Vagina (tissue), 2 donors: Measurements from ENCODE around the gene MCOLN3. TPM values are rescaled to one million over a fixed set of nuclear protein-coding genes. Genes with fewer than 3 reads are reported as not detected.

Experiments
- DNase-seq, 2 donors: peaks; one replicate each; pipeline ENCODE4 v3.0.0-alpha.2; 2017; ENCODE audit errors: extremely low spot score in 2 of 2
- H3K27ac ChIP-seq: fragments of 200-600 bp; sonication (generic); one replicate; pipeline ENCODE4 v1.5.1; 2019
- H3K27me3 ChIP-seq: fragments of 200-600 bp; sonication (generic); one replicate; pipeline ENCODE4 v1.5.1; 2019
- H3K36me3 ChIP-seq, 2 donors: fragments of 200-600 bp; sonication (generic); one replicate each; pipeline ENCODE4 v1.5.1; 2017 to 2019
- H3K4me1 ChIP-seq: fragments of 200-600 bp; sonication (generic); one replicate; pipeline ENCODE4 v1.5.1; 2019
- H3K4me3 ChIP-seq, 2 donors: fragments of 200-600 bp; sonication (generic); 1 replicate in 1 of 2; 2 replicates in 1 of 2; pipeline ENCODE4 v1.5.1; 2016 to 2019
- H3K9me3 ChIP-seq: fragments of 200-600 bp; sonication (generic); one replicate; pipeline ENCODE4 v1.5.1; 2019
- POLR2A ChIP-seq, 2 donors: fragments of 450-650 bp; IDR thresholded peaks; one replicate each; pipeline ENCODE4 v1.6.1; 2017; ENCODE audit warnings: antibody characterized with exemption in 2 of 2, mild to moderate bottlenecking in 2 of 2, moderate library complexity in 2 of 2
- POLR2AphosphoS5 ChIP-seq, 2 donors: sonication (generic); formaldehyde crosslinking; IDR thresholded peaks; one replicate each; pipeline ENCODE4 v1.9.0; 2017; ENCODE audit warnings: antibody characterized with exemption in 2 of 2, mild to moderate bottlenecking in 2 of 2, low read depth in 1 of 2; ENCODE audit not compliant: insufficient read depth in 1 of 2
- intact Hi-C: fragments of 100-400 bp; cut with DNase I; formaldehyde crosslinking; loops from one replicate; pipeline ENCODE4 v1.15.1; 2023
- total RNA-seq: library from RNA; depleted of rRNA; stranded (reverse); fragments of >200 nt; gene quantifications from one replicate; pipeline ENCODE4 v1.2.3, GENCODE V29; 2016
- TF ChIP-seq, protein P1 (sequence below), 3 experiments: fragments of 450-650 bp in 2 of 3; fragments of 200-600 bp in 1 of 3; sonication (generic) in 1 of 3; IDR thresholded peaks; one replicate each; pipeline ENCODE4 v1.5.1; 2017 to 2019; ENCODE audit warnings: antibody characterized with exemption in 3 of 3, mild to moderate bottlenecking in 2 of 3, moderate library complexity in 2 of 3

MCOLN3 gene
- total RNA-seq, 1 donor from 2014 or later: 5.6 TPM

DNA sequence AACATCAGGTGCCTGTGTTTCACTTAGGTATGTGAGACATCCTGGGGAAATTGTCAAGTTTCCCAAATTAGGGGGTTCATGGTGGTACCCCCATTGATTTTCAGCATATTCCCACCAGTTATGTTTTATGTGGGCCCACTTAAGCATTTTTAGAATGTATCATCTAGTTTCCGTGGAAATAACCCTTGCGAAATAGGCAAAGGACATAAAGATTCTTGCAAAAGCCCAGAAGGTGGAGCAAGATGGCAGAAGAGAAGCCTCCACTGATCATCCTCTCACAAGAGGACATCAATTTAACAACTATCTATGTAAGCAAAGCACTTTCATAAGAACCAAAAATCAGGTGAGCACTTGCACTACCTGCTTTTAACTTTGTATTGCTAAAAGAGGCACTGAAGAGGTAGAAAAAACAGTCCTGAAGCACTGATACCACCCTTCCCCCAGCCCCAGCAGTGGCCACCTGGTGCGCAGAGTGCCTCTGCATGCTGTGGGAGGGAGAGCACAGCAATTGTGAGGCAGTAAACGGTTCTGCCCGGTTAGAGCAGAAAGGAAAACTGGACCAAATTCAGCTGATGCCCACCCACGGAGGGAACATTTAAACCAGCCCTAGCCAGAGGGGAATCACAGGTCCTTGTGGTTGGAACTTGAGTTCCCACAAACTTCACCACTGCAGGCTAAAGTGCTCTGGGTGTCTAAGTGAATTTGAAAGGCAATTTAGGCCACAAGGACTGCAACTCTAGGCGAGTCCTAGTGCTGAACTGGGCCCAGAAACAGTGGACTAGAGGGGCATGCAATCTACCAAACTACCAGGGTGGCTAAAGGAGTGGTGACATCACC lies 74.6 kb downstream of the MCOLN3 start:
- Histone ChIP-seq H3K4me3 (no peak overlapping the region), H3K36me3 (no peaks in the 10 kb centered on the region), H3K27me3 (no peaks in the 10 kb centered on the region), H3K4me1 (no peaks in the 10 kb centered on the region), H3K9me3 (no peaks in the 10 kb centered on the region), H3K27ac (no peak overlapping the region)
- intact Hi-C loops: no loop called here
- TF ChIP-seq, protein P1, sequence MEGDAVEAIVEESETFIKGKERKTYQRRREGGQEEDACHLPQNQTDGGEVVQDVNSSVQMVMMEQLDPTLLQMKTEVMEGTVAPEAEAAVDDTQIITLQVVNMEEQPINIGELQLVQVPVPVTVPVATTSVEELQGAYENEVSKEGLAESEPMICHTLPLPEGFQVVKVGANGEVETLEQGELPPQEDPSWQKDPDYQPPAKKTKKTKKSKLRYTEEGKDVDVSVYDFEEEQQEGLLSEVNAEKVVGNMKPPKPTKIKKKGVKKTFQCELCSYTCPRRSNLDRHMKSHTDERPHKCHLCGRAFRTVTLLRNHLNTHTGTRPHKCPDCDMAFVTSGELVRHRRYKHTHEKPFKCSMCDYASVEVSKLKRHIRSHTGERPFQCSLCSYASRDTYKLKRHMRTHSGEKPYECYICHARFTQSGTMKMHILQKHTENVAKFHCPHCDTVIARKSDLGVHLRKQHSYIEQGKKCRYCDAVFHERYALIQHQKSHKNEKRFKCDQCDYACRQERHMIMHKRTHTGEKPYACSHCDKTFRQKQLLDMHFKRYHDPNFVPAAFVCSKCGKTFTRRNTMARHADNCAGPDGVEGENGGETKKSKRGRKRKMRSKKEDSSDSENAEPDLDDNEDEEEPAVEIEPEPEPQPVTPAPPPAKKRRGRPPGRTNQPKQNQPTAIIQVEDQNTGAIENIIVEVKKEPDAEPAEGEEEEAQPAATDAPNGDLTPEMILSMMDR (IDR thresholded peaks at IDR 0.05): no peak
- no peak for TF ChIP-seq POLR2A (IDR thresholded peaks at IDR 0.05)
- no peak for TF ChIP-seq POLR2AphosphoS5 (IDR thresholded peaks at IDR 0.05; ENCODE audit: insufficient read depth in 1 of 2, low read depth in 1 of 2)
- no peak for DNase-seq

DNA sequence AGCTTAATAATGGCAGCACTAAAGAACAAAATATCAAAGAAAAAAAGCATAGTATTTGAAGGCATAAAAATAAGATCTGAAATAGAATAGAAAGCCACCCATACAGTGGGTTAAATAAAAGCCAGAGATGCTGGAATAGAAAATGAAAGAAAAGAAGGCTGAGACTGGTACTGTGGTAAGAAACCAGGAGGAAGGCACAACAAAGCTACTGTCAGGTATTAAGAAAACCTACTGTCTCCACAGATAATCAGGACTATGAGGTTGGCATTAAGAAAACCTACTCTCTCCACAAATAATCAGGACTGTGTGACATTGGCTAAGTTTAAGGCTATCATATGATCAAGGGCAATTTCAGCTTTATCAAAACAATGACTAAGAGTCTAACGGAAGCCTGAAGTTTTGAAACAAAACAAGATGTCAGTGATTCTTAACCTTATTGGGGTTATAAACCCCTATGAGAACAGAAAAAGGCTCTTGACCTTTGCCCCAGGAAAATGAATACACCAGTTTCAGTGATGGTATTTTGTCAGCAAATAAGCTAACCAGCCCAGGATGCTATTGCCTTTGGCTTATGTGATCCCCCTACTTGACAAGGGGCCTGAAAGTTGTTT lies 75.8 kb downstream of the MCOLN3 start:
- Histone ChIP-seq H3K27ac (no peak overlapping the region), H3K27me3 (no peaks in the 10 kb centered on the region), H3K36me3 (no peaks in the 10 kb centered on the region), H3K9me3 (no peaks in the 10 kb centered on the region), H3K4me3 (no peak overlapping the region), H3K4me1 (no peaks in the 10 kb centered on the region)
- no peak for DNase-seq
- intact Hi-C loops: no loop called here
- no peak for TF ChIP-seq POLR2AphosphoS5 (IDR thresholded peaks at IDR 0.05; ENCODE audit: insufficient read depth in 1 of 2, low read depth in 1 of 2)
- TF ChIP-seq, protein P1 (IDR thresholded peaks at IDR 0.05): no peak
- TF ChIP-seq POLR2A (IDR thresholded peaks at IDR 0.05): no peak

DNA sequence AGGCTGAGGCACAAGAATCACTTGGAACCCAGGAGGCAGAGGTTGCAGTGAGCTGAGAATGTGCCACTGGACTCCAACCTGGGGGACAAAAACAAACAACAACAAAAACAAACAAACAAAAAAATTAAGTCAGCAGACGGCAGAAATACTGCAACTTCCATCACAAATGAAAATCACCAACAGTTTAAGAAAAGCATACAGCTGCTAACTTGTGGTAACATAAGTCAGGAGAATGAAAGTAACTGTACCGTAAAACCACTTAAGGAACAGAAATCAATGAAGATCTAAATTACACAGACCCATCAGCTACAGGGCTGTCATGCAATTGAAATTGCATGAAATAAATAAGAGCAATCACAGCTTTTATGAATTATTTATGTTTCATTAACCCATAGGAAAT lies 76.3 kb downstream of the MCOLN3 start:
- no peak overlapping the region for H3K4me3 ChIP-seq
- intact Hi-C loops: no loop called here
- DNase-seq: no peak
- H3K4me1 ChIP-seq: no peaks in the 10 kb centered on the region
- no peaks in the 10 kb centered on the region for H3K27me3 ChIP-seq
- no peak overlapping the region for H3K27ac ChIP-seq
- TF ChIP-seq POLR2A (IDR thresholded peaks at IDR 0.05): no peak
- TF ChIP-seq, protein P1 (IDR thresholded peaks at IDR 0.05): no peak
- no peaks in the 10 kb centered on the region for H3K36me3 ChIP-seq
- no peaks in the 10 kb centered on the region for H3K9me3 ChIP-seq

DNA sequence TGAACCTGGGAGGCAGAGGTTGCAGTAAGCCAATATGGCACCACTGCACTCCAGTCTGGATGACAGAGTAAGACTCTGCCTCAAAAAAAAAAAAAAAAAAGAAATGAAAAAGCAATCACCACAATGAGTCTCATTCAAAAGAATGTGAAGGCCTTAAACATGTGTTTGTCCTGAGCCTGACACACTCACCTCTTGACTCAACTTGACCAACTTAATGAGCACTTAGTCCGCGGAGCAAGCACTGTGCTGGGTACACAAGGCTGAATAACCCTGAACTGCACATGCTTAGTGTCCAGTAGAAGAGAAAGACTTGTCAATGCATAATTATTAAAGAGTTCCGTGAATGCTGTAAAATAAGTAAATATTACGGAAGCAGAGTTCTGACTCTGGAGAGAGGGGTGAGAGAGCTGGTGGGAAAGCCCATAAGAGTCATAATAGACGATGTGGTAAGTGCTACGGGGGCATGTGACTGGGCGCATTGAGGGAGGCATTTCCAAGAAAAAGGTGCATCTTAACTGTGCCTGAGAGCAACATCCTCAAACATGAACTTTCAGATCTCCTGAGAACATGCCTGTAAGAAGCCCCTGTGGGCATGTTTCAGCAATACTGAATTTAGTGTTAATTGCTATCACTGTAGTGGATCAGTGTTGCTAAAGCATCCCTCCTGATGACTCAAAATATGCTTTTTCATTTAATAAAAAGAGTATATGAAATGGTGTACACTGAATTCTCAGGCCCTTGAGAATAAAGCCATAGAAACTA lies 78.6 kb downstream of the MCOLN3 start:
- no peak for DNase-seq
- no peaks in the 10 kb centered on the region for H3K9me3 ChIP-seq
- no peak overlapping the region for H3K27ac ChIP-seq
- H3K4me1 ChIP-seq: no peaks in the 10 kb centered on the region
- TF ChIP-seq, protein P1 (IDR thresholded peaks at IDR 0.05): no peak
- TF ChIP-seq POLR2AphosphoS5 (IDR thresholded peaks at IDR 0.05; ENCODE audit: insufficient read depth in 1 of 2, low read depth in 1 of 2) (no peak), POLR2A (IDR thresholded peaks at IDR 0.05) (no peak)
- H3K36me3 ChIP-seq: no peaks in the 10 kb centered on the region
- intact Hi-C loops: no loop called here
- no peak overlapping the region for H3K4me3 ChIP-seq
- H3K27me3 ChIP-seq: no peaks in the 10 kb centered on the region
